ENCODE results near the gene IFT122. TPM values are rescaled to one million over a fixed set of nuclear protein-coding genes. Genes with fewer than 3 reads are reported as not detected.

IFT122 gene
- total and polyA plus RNA-seq, 2 of the 4 experiments (the other 2 are of a cell fraction), result 16.8 to 28.0 TPM

DNA sequence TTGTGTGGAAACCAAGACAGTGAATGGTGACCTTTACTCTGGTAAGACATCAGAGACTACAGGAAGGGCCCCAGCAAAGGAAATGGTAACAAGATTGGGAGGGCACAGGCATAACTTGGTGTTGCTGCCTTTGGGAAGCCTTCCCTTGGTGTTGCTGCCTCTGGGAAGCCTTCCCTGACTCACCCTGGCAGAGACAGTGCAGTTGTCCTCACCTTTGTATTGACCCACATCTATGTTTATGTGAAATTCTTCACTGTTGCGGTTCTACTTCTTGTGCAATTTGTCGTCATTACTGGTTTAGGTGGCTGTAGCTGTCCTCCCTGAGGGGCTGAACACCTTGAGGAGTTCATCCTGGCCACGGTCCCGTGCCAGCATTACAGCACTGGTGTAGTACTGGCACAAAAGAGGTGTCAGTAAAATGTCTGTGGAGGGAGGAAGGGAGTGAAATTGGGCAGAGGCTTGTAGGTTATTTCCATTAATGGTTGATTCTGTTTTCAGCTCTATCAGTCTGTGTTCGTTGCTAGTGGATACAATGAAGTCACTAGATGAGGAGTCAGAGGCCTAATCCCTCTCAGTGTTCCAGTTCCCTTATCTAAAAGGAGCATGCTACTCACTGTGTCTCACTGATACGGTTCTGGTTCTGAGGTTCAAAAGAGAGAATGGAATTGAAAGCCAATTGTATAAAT, 21.6 kb downstream of the IFT122 start:
- Histone ChIP-seq H3K4me2 (ENCODE audit: low read depth, low read length) (no peak overlapping the region), H4K91ac (ENCODE audit: insufficient read depth, low read depth, low read length) (peak overlapping the region; percentile 27; the same call in 1 of the 2 replicates), H3K27ac (ENCODE audit: insufficient read depth, low read length) (no peak overlapping the region; the same call in 1 of the 2 replicates), H3K4me1 (ENCODE audit: control insufficient read depth, insufficient read depth, low read length) (peaks cover 11% of the 10 kb centered on the region), H3K14ac (replicated peaks; ENCODE audit: low read depth, low read length) (peak overlapping the region; percentile 40; the same call in 1 of the 2 replicates), H3K18ac (ENCODE audit: low read depth, low read length) (no peak overlapping the region), H4K5ac (ENCODE audit: low read depth, low read length) (no peak overlapping the region), H2BK15ac (ENCODE audit: low read depth, low read length) (peak overlapping the region; percentile 6; the same call in 1 of the 3 replicates), H4K8ac (ENCODE audit: low read depth in 2 of 2, low read length in 2 of 2) (peak overlapping the region; percentile 2 to 8; a peak in 2 of 4 replicates), H2AFZ (replicated peaks; ENCODE audit: low read length, poor library complexity) (no peak overlapping the region), H3K9ac (ENCODE audit: low read depth, low read length) (no peak overlapping the region), H3K27me3 (ENCODE audit: control insufficient read depth, insufficient read depth, low read length) (no peaks in the 10 kb centered on the region), H2AK9ac (replicated peaks; ENCODE audit: low read depth, low read length, poor library complexity) (no peak overlapping the region), H3K56ac (ENCODE audit: extremely low read depth, insufficient read depth, low read length) (no peak overlapping the region), H3K4ac (ENCODE audit: low read depth, low read length) (peak overlapping the region; percentile 36), H3K9me3 (ENCODE audit: control insufficient read depth, insufficient read depth, low read length) (no peaks in the 10 kb centered on the region), H2BK120ac (ENCODE audit: low read depth, low read length) (peak overlapping the region; percentile 42), H4K20me1 (ENCODE audit: insufficient read depth, low read length) (0 out of 2 replicates have a peak, but pooled peaks cover 5% of the 10 kb centered on the region), H3K79me1 (ENCODE audit: low read depth in 1 of 2, low read length in 2 of 2) (peaks cover 5 to 17% of the 10 kb centered on the region in 2 experiments; a peak in 1 of 4 replicates), H2BK5ac (ENCODE audit: low read depth, low read length, poor library complexity, severe bottlenecking) (peak overlapping the region; percentile 46), H3K9me1 (ENCODE audit: insufficient read depth, low read length) (peaks cover 24% of the 10 kb centered on the region), H2BK20ac (ENCODE audit: low read depth, low read length) (peak overlapping the region; percentile 16; the same call in 1 of the 2 replicates), H3K23ac (ENCODE audit: low read depth, low read length) (peak overlapping the region; percentile 63; the same call in 1 of the 2 replicates), H3K36me3 (ENCODE audit: control insufficient read depth, insufficient read depth, low read length) (peaks cover 2% of the 10 kb centered on the region), H2AK5ac (ENCODE audit: low read depth, low read length) (peak overlapping the region; percentile 58), H3K4me3 (ENCODE audit: insufficient read depth, low read depth, low read length) (no peak overlapping the region)
- DNase-seq, result peak; percentile 64
- no TSS peak for BruUV-seq (replicated peaks)
- intact Hi-C loops (cut with micrococcal nuclease), result no loop called here
- TF ChIP-seq CEBPB (IDR thresholded peaks at IDR 0.05; ENCODE audit: low read depth, low read length) (peak; percentile 80), BHLHE40 (IDR thresholded peaks at IDR 0.05; ENCODE audit: low read depth, low read length) (0 out of 2 replicates have a peak, but pooled peaks have one; percentile 8), SMC3 (IDR thresholded peaks at IDR 0.05; ENCODE audit: low read depth, low read length) (no peak), MXI1 (IDR thresholded peaks at IDR 0.05; ENCODE audit: borderline replicate concordance, low read depth, low read length) (no peak)
- TF ChIP-seq, protein P1, sequence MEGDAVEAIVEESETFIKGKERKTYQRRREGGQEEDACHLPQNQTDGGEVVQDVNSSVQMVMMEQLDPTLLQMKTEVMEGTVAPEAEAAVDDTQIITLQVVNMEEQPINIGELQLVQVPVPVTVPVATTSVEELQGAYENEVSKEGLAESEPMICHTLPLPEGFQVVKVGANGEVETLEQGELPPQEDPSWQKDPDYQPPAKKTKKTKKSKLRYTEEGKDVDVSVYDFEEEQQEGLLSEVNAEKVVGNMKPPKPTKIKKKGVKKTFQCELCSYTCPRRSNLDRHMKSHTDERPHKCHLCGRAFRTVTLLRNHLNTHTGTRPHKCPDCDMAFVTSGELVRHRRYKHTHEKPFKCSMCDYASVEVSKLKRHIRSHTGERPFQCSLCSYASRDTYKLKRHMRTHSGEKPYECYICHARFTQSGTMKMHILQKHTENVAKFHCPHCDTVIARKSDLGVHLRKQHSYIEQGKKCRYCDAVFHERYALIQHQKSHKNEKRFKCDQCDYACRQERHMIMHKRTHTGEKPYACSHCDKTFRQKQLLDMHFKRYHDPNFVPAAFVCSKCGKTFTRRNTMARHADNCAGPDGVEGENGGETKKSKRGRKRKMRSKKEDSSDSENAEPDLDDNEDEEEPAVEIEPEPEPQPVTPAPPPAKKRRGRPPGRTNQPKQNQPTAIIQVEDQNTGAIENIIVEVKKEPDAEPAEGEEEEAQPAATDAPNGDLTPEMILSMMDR (conservative IDR thresholded peaks at IDR 0.05; ENCODE audit: low read depth, low read length), result no peak
- 100% methylated on average over 2 of the region's 6 CpGs; no CpG with 5 or more reads in 1 of the 2 experiments for WGBS, 2 experiments (ENCODE audit: extremely low coverage in 2 of 2, insufficient read length in 1 of 2)
- peak; percentile 61 for ATAC-seq (ENCODE audit: low read depth)
- CTCF ChIA-PET, result no interaction called here
- dilution Hi-C loops (cut with HindIII; ENCODE audit: low sequenced_read_pairs, unreplicated experiment), result no loop called here
- in situ Hi-C loops (cut with MboI; ENCODE audit: low sequenced_read_pairs), result no loop called here
- POLR2A ChIA-PET (ENCODE audit: unreplicated experiment), result no interaction called here

Measured in IMR-90 (cell line).